HG03571 (cell line): ENCODE results near the gene SLC22A23.

Source experiments
- ATAC-seq: cut with Tn5 transposase; IDR thresholded peaks from one replicate; pipeline ENCODE4 v1.9.1; 2021; ENCODE audit not compliant: unreplicated experiment

Gene SLC22A23

DNA sequence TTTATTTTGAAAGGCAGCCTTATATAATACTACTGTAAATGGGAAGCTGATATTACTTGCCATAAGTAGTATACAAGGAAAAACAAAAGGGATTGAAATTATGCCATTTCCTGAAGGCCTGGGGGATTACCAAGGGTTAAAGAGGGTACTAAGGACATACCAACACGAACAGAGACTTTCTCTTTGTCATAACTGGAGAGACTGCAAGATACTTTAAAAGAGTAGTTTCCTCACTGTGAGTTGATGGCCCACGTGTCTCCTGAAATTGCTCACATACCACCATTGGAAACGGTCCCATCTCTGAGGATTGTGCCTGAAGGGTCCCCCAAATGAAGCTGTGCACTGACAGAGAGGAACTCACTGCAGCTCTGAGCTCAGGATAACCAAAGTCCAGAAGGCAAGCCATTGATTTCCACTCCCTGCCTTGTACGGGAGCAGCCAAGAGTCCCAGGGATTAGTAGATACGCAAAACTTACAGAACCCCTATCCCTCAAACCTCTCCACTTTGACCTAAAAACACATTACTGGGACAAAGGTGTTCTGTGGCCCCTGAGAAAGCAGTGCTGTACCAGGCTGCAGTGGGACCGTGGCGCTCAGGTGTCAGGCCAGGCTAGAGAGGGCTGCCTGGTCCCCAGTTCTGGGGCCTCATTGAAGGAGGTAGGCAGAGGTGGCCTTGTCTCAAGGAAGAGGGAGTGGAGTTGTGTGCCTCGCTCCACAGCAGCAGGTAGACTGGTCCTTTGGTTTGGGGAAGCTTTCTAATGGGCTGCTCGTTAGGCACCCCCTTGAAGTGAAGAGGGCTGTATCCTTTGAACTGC is 182.9 kb downstream of the SLC22A23 start:
- ATAC-seq: no peak

DNA sequence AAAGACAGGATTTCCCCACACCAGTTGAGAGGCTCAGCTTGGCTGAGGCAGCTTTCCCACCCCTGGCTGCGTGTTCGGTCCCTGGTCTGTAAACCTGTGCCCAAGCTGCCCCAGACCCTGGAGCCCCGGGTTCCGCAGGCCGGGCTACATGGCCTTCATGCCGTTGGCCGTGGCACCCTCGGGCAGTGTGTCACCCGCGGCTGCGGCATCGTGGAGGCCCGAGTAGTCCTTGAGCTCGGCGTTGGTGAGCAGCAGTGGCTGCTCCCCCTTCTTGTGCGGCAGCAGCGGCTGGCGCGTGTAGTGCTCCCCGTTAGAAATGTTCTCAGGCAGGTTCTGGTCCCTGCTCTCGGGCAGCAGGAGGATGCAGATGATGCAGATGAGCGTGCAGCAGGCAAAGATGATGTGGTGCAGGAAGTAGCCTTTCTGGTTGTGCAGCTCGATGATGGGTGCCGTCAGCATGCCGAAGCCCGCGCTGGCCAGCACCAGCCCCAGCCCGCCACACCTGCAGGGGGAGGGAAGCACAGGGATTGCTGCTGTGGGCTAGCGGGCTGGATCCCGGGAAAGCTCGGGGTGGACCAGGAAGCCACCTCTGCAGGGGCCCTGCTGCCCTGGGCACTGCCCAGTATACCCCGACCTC is 183.8 kb downstream of the SLC22A23 start:
- ATAC-seq: no peak

DNA sequence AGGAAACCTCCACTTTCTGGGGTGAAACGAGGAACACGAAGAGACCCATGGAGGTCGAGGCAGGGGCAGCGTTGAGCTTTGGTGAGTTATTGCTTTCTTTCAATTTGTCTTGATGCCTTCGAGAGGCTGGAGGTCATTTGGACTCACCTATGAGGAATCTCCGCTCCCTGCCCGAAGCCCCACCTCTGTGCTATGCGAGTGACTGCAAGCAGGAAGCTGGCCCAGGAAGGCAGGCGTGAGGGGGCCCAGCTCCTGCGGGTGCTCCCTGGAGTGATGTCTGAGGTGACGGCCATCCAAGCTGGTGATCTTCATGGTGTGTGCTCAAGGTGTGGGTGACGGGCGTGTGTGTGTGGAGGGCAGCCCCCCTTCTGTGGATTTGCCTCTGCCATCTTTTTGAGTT is 185.1 kb downstream of the SLC22A23 start:
- ATAC-seq: no peak

DNA sequence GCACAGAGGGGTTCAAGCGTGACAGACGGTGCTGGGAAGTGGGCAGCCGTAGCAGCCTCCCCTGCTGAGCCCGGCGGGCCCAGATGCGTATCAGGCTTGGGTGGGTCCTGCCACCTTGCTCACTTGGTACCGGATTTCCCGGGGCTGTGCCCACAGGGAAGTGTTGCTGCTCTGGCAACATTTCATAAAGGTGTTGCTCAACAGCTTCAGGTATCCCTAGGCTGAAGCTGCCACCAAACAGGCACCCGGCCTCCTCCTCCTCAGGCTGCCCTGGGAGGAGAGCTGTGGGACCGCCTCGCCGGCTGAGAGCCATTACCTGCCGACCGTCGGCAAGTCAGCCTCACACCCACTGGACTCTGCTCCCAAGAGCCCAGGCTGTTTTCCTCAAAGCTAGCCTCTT is 186.6 kb downstream of the SLC22A23 start:
- ATAC-seq: no peak

DNA sequence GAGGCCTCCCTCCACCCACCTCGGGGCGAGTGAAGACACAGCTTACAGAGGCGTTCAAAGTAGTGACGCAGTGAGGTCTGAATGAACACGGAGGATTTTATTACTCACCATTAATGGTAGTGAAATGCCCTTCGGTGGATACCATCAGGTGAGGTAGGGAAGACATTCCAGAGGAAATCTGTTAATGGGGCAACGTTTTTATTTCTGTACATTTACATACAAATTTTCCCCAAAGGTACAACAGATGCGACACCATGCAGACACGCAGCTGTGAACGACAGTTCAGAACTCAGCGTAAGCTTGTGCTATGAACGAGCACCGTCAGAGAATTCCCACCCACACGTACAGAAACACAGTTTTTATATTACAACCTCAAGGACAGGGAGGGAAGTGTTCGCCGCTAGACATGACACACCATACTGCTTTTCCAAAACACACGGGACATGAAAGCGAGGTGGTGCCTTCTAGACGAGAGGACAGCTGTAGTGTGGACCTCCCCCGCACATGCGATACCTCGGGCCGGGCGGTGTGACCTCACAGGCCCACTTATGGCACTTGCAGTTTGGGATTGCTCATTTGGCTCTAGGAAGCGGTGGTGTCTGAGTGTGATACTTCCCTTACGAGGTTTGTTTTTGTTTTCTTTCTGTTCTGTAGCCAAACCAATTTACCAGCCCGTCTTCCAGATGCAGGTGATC is 187.4 kb downstream of the SLC22A23 start:
- ATAC-seq: no peak

DNA sequence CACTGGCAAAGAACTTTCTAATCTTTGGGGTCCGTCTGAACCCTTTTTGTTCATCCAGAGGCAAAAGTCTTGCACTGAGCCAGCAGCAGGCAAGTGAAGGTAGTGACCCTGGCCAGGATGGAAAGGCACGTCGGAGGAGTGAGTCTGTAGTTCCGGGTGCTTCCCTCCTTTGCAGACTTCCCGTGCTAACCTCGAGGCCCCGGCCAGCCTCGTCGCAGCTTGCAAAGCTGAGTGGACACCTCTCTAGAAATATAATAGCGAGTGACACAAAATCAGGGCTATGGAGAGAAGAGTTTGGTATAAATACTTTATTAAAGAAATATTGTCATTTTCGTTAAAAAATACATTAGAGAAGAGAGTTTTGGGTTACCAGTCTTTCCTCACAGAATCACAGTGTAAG is 188.2 kb downstream of the SLC22A23 start:
- no peak for ATAC-seq

DNA sequence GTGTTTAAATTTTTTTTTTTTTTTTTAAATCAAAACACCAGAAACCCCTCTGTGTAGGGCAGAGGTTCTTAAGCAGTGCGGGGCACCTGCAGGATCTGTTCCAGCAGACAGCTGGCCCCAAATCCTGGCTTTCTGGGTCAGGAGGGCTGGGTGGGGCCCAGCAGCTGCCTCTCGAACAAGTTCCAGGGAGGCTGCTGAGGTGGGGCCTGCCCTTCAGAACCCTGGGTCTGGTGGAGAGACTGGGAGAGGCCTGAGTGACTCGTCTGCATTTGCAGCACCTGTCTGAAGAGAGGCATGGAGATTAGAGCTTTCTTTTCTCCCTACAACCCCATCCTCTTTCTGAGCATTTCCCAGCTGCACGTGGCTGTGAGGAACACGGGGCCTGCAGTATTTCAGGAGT is 189.7 kb downstream of the SLC22A23 start:
- no peak for ATAC-seq

DNA sequence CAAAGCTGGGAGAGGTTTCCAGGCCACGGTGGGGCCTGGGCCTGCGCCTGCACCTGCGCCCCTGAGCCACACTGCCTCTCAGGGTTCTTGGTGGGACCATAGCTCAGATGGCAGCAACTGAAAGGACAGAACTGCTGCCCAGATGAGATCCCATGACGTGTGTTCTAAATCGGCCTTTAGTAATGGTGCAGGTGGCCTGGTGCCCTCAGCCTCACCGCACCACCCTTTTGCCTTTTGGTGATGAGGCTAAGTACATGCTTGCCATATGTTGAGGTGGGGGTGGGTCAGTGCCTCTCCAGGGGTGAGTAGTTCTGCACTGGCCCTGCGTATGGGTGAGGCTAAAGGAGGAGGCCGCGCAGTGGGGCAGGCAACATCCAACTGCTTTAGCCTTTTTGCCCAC is 190.7 kb downstream of the SLC22A23 start:
- ATAC-seq: no peak

DNA sequence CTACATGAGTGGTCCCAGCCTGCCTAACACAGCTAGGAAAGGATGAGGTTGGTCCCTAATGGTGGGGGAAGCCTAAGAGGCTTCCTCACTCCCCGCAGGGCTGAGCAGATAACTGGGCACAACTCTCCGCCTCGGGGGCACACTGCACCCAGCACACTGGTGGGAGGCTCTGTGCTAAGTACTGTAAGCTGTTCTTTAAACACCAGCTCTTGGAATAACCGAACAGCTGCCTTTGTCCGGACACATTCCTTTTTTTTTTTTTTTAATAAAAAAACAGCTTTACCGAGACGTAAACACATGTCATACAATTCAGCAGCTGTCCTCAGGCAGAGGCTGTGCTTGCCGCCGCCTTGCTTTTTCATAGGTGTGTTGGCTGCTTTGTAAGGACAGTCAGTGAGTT is 191.2 kb downstream of the SLC22A23 start:
- no peak for ATAC-seq

DNA sequence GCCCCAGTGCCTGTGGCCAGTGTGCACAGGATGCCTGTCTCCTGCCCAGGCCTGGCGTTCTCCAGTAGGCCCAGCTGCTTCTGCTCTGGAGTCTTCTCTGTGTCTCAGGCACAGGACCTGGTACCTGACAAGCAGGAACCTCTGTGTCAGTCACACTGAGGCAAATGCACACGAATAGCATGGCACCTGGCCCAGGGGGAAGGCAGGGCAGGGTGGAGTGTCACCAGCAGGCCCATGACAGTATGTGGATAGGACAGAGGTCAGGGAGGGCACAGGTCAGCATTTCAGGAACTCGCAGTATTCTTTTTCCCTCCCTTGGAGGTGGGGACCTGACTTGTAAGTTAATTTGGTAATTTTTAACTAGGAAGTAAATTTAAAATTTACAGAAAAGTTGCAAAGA is 192.5 kb downstream of the SLC22A23 start:
- ATAC-seq: no peak

DNA sequence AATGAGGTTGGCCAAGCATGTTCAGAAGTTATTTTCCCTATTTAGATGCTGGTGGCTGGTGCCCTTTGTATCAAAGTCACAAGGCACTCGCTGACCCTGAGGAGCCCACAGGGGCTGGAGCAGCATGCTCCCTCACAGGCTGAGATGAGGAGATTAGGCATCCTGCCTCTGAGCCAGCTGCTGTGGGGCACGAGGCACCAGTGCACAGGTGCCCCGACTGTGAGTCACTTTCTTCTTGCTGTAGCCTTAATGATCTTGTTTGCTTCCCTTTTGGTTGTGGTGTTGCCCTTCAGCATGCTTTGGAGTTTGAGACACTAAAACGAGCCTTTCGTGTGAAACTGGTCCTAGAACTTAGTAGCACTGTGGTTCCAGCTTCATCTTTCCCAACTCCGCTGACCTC is 193.8 kb downstream of the SLC22A23 start:
- no peak for ATAC-seq

DNA sequence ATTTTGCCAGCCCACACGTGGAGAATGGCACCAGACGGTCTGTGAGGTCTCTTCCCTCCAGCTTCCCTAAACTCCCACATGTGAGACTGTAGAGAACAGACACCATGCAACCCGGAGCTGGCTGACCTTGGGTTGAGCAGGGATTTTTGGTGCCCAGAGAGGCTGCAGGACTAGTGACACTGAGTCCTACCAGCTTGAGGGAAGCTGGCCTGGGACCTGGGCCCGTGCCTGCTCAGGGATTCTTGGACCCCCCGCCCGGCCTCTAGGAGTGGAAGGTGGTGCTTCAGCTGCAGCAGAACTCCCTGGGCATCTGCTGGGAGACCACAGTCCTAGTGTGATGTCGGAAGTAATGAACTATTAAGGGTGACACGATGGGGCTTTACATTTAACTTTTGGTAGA is 194.9 kb downstream of the SLC22A23 start:
- no peak for ATAC-seq

DNA sequence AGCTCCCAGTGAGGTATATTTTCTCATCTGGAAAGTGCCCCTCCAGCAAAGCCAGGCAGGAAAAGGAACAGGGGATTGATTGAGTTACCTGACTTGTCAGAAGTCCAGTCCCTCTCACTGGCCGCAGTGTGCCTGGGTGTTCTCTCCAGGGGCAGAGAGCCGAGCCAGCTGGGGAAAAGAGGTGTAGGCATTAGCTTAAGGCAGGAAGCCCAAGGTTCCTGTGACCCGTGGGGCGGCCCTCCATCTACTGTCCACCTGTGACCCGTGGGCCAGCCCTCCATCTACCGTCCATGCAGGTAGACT is 195.4 kb downstream of the SLC22A23 start:
- no peak for ATAC-seq

DNA sequence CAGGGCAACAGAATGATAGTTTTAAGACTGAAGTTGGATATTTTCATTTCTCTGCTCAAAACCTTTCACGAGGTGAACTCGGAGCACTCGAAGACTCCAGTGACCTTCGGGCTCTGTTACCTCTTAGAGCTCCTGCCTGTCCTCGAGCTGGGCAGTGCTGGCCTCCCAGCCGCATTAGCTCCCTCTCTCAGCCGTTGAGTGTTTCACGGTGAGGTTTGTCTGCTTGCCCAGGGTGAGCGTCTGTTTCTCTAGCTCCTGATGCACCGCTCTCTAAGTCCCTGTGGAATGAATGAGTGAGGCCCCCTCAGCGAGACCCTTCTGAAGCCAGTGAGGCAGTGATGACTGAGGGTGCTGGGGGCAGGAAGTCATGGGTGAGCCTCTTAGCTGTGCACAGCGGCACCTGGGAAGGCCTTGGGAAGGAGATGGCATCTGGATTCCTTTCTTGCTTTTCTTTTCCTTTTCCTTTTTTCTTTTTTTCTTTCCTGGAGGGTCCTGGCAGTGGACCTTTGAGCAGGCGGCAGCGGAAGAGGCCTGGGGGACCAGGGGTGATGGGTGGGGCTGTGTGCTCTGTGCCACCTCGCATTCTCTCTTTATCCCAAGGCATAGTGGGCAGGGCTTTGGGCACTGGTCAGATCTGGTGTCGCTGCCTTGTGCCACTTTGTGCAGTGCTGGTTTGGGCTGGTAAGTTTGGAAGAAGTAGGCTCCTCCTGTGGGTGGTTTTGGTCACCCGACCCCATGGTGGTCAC is 195.9 kb downstream of the SLC22A23 start:
- no peak for ATAC-seq

DNA sequence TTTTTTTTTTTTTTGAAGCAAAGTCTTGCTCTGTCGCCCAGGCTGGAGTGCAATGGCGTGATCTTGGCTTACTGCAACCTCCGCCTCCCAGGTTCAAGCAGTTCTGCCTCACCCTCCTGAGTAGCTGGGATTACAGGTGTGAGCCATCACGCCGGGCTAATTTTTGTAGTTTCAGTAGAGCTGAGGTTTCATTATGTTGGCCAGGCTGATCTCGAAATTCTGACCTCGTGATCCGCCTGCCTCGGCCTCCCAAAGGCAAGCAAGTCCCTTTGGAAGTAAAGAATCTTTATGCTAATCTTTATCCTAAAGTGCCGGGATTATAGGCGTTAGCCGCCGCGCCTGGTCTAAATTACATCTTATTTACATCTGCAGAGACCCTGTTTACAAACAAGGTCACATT is 196.6 kb downstream of the SLC22A23 start:
- ATAC-seq: no peak

DNA sequence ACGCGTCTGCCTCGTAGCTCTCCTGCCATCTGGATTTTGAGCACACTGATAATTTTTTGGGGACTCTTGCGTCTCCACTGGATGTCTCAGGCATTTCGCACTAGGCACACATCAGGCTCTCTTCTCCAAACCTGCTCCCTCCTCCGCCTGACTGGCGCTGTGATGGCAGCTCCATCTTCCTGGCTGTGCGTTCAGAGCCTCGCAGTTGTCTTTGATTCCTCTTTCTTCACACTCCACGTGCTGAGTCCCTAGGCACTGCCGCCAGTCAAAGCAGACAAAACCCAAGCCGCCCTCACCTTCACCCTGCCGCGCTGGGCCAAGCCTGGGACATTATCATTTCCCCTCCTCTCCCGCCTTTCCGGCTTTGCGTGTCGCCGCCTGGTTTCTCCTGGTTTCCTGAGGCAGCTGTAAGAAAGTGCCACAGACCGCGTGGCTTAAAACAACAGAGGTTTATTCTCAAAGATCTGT is 197.3 kb downstream of the SLC22A23 start:
- ATAC-seq: peak; percentile 28

DNA sequence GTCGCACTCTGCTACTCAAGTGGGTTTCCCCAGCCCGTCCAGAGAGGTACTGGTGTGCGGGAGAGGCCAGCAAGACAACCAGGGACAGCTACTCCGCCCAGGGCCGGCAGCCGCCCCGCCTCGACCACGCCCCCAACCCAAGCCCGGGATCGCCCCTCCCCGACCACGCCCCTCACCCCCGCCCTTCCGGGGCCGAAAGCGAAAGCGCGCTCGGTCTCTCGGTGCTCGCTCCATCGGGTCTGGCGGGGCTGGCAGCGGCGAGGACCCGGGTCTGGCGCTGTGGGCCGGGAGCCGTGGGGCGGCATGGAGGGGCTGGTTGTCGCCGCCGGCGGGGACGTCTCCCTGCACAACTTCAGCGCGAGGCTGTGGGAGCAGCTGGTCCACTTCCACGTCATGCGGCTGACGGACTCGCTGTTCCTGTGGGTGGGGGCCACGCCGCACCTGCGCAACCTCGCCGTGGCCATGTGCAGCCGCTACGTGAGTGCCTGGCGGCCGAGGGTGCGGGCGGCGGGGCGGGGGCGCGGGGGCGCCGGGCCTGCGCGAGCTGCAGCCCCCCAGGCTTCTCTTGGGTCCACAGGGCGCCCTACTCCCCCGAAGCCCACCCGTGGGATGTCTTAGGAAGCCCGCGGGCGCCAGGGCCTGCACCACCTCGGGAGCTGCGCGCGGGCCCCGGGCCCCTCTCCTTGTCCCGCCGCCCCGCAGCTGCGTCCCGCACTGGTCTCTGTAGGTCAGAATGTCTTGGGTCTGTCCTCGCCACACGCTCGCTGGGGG is 197.9 kb downstream of the SLC22A23 start, which contains the start of gene PSMG4:
Gene PSMG4, plus strand, starts transcription at position 228 of the 771 bp plus-strand sequence. Its CDS starts 76 bp downstream, at position 304.
- ATAC-seq: peak; percentile 69

DNA sequence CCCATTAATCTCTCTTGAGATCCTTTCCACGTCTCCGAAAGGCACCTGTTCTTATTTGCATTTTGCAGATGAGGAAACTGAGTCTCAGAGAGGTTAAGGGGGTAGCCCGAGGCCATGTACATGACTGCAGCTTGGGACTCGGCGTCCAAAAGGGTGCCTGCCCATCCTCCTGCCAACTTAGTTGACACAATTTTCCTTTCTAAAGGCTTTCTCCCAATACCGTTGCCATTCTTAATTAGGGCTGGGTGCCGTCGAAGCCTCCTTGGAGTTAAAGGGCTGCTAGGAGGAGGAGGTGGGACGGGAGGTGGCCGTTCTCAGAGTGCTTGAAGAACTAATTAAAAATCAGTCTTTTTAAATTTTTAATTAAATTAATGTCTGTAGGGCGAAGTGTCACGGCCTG is 198.6 kb downstream of the SLC22A23 start:
- no peak for ATAC-seq

DNA sequence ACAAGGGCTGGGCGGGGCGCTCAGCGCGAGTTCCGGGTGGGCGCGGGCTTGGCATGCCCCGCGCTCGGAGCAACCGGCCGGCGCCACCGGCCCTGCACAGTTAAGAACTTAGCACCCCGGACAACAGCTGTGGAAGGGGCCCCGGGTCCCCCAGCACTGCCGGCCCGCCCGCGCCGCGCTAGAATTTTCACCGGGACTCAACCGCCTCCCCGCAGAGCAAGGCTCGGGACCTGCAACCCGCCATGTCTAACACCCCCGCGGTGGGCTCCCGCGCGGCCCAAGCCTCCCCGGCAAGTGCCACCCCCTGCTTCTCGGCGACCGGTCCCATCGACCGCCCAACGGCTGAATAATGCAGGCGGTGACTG is 203.3 kb downstream of the SLC22A23 start:
- no peak for ATAC-seq

DNA sequence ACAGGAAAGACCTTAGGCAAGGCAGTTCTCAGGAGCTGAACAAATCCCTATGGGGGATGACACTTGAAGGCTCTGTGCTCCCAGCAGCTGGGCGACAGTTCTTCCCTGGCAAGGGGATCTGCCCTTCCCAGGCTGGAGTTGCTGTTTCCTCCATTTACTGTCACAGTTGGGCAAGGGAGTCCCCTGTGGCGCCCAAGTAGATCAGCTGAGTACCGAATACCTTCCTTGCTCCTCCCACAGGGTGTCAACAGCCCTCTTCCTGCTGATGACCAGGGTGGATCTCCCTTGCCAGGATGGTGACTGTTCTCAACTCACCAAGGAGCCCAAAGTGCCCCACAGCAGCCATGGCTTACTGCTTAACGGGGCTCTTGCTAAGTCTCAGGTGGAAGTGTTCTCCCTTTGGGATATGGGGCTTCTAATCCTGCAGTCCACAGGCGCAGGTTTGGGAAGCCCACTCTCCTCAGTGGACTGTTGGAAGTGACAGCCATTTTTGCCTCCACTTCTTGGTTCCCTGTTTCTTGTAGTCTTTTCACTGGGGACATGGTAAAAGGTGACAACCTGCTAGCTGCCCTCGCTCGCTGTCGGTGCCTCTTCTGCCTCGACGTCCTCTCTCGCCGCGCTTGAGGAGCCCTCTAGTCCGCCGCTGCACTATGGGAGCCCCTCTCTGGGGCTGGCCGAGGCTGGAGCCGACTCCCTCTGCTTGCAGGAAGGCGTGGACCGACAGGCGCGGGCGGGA is 203.8 kb downstream of the SLC22A23 start:
- ATAC-seq: no peak
